ENCODE measurements around the gene POLR3G. TPM values are rescaled to one million over a fixed set of nuclear protein-coding genes. Genes with fewer than 3 reads are reported as not detected.

The POLR3G gene
- total and polyA plus RNA-seq, 2 of the 13 experiments (the other 11 are each of a cell fraction or from before 2014, with no cell fraction given), result 1.2 to 7.3 TPM

GRCh38 chr5:90474235-90475107 lies at the start of gene POLR3G, which contains the start of gene MBLAC2 (continued):
- TF ChIP-seq MYPOP (CRISPR knock-in tag; IDR thresholded peaks at IDR 0.05), result peak; percentile 97
- 0 out of 2 replicates have a peak, but pooled peaks have one; percentile 47 for TF ChIP-seq ZNF543 (CRISPR knock-in tag; IDR thresholded peaks at IDR 0.05)
- peak; percentile 78 for TF ChIP-seq ZNF264 (CRISPR knock-in tag; IDR thresholded peaks at IDR 0.05)
- peak; percentile 73 for TF ChIP-seq ZNF674 (CRISPR knock-in tag; IDR thresholded peaks at IDR 0.05; ENCODE audit: low read depth)
- no peak for TF ChIP-seq JUND (CRISPR knock-in tag; IDR thresholded peaks at IDR 0.05)
- TF ChIP-seq CEBPB (IDR thresholded peaks at IDR 0.05; ENCODE audit: borderline replicate concordance, low read depth, low read length), result no peak
- no peak for TF ChIP-seq ZEB1 (IDR thresholded peaks at IDR 0.05; ENCODE audit: insufficient replicate concordance, low read depth)
- TF ChIP-seq SP5 (CRISPR knock-in tag; IDR thresholded peaks at IDR 0.05; ENCODE audit: borderline replicate concordance, low read depth), result peak; percentile 75; the same call in 1 of the 2 replicates
- TF ChIP-seq ZNF589 (CRISPR knock-in tag; conservative IDR thresholded peaks at IDR 0.05), result peak; percentile 52; the same call in 1 of the 2 replicates
- peak; percentile 8 for TF ChIP-seq TEAD3 (CRISPR knock-in tag; optimal IDR thresholded peaks at IDR 0.05; ENCODE audit: borderline replicate concordance)
- TF ChIP-seq ZNF18 (CRISPR knock-in tag; IDR thresholded peaks at IDR 0.05; ENCODE audit: insufficient replicate concordance), result peak; percentile 26
- TF ChIP-seq ZFP90 (CRISPR knock-in tag; IDR thresholded peaks at IDR 0.05; ENCODE audit: borderline replicate concordance), result peak; percentile 84; the same call in 1 of the 2 replicates
- TF ChIP-seq, protein P1, sequence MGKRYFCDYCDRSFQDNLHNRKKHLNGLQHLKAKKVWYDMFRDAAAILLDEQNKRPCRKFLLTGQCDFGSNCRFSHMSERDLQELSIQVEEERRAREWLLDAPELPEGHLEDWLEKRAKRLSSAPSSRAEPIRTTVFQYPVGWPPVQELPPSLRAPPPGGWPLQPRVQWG (CRISPR knock-in tag; IDR thresholded peaks at IDR 0.05; ENCODE audit: borderline replicate concordance, low read depth), result no peak
- peak; percentile 83; the same call in 1 of the 2 replicates for TF ChIP-seq ERF (CRISPR knock-in tag; IDR thresholded peaks at IDR 0.05)
- no peak for TF ChIP-seq ZNF615 (CRISPR knock-in tag; IDR thresholded peaks at IDR 0.05; ENCODE audit: borderline replicate concordance)
- no peak for TF ChIP-seq SOX6 (IDR thresholded peaks at IDR 0.05)
- TF ChIP-seq SOX6 (CRISPR knock-in tag; IDR thresholded peaks at IDR 0.05), result peak; percentile 87
- TF ChIP-seq ZFX (CRISPR knock-in tag; IDR thresholded peaks at IDR 0.05; ENCODE audit: low read depth), result peak; percentile 80
- no peak for TF ChIP-seq MEIS1 (CRISPR knock-in tag; IDR thresholded peaks at IDR 0.05; ENCODE audit: borderline replicate concordance)
- peak; percentile 65; the same call in 1 of the 2 replicates for TF ChIP-seq ZNF136 (CRISPR knock-in tag; IDR thresholded peaks at IDR 0.05; ENCODE audit: low read depth)
- TF ChIP-seq, protein P2, sequence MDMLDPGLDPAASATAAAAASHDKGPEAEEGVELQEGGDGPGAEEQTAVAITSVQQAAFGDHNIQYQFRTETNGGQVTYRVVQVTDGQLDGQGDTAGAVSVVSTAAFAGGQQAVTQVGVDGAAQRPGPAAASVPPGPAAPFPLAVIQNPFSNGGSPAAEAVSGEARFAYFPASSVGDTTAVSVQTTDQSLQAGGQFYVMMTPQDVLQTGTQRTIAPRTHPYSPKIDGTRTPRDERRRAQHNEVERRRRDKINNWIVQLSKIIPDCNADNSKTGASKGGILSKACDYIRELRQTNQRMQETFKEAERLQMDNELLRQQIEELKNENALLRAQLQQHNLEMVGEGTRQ (IDR thresholded peaks at IDR 0.05; ENCODE audit: low read depth, low read length), result no peak
- TF ChIP-seq, protein P2 (CRISPR knock-in tag; IDR thresholded peaks at IDR 0.05; ENCODE audit: borderline replicate concordance), result 0 out of 2 replicates have a peak, but pooled peaks have one; percentile 13
- TF ChIP-seq ZNF275 (CRISPR knock-in tag; IDR thresholded peaks at IDR 0.05; ENCODE audit: borderline replicate concordance), result peak; percentile 95

Measured in HepG2 (cell line).